ENCODE data around the gene ATP8B3. TPM values are rescaled to one million over a fixed set of nuclear protein-coding genes. Genes with fewer than 3 reads are reported as not detected.

Gene ATP8B3
- total RNA-seq, 2 donors from 2014 or later, result 2.3 to 2.8 TPM

DNA sequence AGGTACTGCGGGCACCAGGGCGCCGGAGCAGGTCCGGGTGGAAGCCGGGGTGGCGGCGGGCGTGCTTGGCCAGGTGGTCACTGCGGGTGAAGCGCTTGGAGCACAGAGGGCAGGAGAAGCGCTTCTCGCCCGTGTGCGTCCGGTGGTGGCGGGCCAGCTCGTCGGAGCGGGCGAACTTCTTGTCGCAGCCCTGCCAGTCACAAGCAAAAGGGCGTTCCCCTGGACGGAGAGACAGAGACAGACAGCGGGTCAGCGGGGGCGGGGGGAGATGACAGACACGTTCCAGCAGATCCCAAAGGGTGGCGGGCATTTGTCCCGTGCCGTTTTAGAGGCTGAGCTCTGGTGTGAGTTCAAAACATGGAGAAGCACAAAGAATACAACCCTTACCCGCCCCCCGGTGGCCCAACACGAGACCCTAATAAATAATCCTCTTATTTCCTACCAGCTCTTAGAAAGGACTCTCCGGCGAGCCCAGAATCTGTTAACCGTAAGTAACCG is 42.5 kb upstream of the ATP8B3 start:
- H3K4me3 Mint-ChIP-seq, result peak overlapping the region; percentile 76
- H3K9me3 Mint-ChIP-seq, result no peaks in the 10 kb centered on the region
- no peaks in the 10 kb centered on the region for H3K36me3 Mint-ChIP-seq
- H3K27ac Mint-ChIP-seq, result peak overlapping the region; percentile 72 to 73
- no peaks in the 10 kb centered on the region for H3K27me3 Mint-ChIP-seq
- DNase-seq (ENCODE audit: low spot score) (no peak), ATAC-seq (no peak)
- H3K4me1 Mint-ChIP-seq (ENCODE audit: low read depth in 2 of 2), result peaks cover 20 to 30% of the 10 kb centered on the region in 2 donors

DNA sequence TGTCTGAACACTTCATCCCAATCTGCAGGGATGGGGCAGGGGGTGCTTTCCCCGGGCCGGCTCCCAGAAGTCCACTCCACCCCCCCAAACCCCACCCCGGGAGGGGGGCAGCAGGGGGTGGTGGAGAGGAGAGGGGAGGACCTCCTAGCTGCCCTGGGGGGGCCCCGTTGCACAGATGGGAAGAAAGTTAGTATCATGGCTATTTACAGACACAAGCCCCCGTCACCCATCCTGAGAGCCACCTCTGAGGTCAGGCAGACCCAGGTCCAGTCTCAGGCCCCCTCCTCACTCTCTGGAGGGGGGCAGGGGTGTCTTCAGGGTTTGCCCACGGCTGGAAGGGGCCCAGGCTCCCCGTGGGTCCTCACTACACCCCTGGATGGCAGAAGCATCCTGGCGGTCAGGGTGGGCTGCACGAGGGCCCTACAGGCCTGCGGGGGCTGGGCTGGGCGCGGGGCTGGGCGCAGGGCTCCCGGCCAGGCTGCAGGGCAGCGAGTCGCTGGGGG is 42.0 kb upstream of the ATP8B3 start:
- DNase-seq (ENCODE audit: low spot score) (no peak), ATAC-seq (no peak)
- Mint-ChIP-seq H3K27me3 (no peaks in the 10 kb centered on the region), H3K9me3 (no peaks in the 10 kb centered on the region), H3K4me3 (no peak overlapping the region), H3K36me3 (no peaks in the 10 kb centered on the region), H3K4me1 (ENCODE audit: low read depth in 2 of 2) (peaks cover 20 to 27% of the 10 kb centered on the region in 2 donors), H3K27ac (no peak overlapping the region)

DNA sequence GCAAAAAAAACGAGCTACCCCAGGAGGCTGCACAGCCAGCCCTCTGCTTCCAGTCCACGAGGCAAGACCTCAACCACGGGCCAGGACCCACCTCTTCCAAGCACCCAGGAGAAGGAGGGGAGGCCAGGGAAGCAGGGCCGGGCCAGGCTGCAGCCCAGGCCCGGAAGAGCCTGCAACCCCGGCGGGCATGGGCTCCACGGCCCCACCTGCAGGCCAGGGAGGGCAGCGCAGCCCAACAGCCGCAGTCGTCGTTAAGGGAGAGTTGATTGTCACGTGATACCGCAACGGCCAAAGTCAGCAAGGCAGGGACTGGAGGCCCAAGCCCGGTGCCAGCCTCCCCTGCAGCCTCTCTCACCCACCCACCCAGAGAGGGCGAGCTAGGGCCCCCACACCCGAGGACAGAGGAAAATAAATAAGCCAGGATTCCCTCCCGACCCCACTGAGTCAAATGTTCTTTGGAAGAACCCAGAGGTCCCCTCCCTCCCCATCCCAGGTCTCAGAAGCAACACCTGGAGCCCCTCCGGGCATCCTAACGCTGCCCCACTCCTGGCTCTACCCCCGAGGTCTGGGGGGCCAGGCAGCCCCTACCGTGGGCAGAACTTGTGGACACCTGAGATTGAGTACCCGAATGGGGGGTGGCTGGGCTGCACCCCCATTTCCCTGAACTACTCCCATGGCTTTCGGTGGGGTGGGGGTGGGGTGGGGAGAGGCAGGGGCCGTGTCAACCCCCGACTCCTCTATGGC is 41.4 kb upstream of the ATP8B3 start:
- DNase-seq (ENCODE audit: low spot score) (peak; percentile 90), ATAC-seq (peak; percentile 58)
- Mint-ChIP-seq H3K4me3 (peak overlapping the region; percentile 52), H3K4me1 (ENCODE audit: low read depth in 2 of 2) (peaks cover 20 to 31% of the 10 kb centered on the region in 2 donors), H3K36me3 (no peaks in the 10 kb centered on the region), H3K9me3 (no peaks in the 10 kb centered on the region), H3K27me3 (no peaks in the 10 kb centered on the region), H3K27ac (peak overlapping the region; percentile 35 to 65)

DNA sequence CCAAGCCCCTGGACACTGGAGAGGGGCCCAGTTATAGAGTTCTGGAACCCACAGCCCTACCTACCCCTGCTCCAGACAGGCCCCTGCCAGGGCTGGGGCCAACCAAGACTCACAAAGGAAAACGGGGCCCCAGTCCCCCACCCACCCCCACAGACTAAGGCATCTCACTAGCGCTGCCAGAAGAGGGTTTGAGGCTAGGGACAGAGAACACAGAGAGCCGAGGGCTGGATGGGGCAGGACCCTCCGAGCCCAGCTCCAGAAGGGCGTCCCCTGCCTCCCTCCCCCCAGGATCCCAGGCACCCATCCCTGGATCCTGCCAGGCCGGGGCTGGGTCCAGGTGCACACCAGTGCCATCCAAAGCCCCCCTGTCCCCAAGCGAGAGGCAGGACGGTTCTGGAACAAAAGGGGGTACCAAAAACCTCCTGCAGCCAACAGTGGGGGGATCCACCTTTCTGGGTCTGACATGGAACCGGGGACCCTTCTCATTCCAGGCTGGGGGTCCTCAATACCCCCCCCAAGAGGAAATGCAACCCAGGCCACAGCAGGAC is 40.6 kb upstream of the ATP8B3 start:
- no peaks in the 10 kb centered on the region for H3K36me3 Mint-ChIP-seq
- no peaks in the 10 kb centered on the region for H3K27me3 Mint-ChIP-seq
- ATAC-seq (no peak), DNase-seq (ENCODE audit: low spot score) (no peak)
- H3K4me3 Mint-ChIP-seq, result no peak overlapping the region
- no peak overlapping the region for H3K27ac Mint-ChIP-seq
- H3K9me3 Mint-ChIP-seq, result no peaks in the 10 kb centered on the region
- H3K4me1 Mint-ChIP-seq (ENCODE audit: low read depth in 2 of 2), result peaks cover 20 to 31% of the 10 kb centered on the region in 2 donors

DNA sequence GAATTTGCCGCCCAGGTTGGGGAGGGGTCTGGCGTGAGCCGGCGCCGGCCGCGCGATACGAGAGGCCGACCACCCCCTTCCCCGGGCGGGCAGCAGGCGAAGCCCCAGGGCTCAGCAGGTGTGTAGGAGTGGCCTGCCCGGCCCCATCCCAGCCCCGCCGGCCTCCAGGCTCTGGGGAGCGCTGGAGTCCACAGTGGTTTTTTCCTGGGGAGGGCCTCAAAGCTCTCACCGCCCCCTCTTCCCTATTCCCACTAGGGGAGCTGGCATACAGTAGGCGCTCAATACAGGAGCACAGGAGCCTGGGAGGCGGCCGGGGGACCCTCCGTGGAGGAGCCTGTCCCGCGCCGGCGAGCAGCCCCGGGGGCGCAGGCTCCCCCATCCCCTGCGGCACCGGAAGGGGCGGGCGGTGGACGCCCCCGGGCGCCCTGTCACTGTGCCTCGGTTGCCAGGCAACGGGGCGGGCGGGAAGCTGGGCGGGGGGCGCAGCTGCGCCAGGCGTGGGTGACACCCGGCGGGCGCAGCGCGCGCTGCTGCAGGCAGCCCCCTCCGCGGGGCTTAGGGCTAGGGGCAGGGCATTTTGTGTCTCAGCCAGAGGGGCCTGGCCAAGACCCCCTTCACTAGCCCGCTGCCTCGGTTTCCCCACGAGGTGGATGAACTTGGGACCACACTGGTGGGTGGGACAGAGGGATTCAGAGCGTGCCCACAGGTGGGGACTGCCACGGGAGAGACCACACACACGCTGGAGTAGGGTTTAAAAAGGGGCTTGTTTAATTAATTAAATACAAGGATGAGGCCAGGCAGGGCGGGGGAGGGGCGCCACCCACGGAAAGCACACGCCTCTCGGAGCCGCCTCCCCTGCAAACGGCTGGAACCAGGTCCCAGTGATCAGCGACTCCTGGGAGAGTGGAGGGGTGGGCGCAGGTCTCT is 39.8 kb upstream of the ATP8B3 start:
- Mint-ChIP-seq H3K9me3 (no peaks in the 10 kb centered on the region), H3K4me1 (ENCODE audit: low read depth in 2 of 2) (peaks cover 27 to 37% of the 10 kb centered on the region in 2 donors), H3K27me3 (no peaks in the 10 kb centered on the region), H3K36me3 (no peaks in the 10 kb centered on the region), H3K4me3 (no peak overlapping the region), H3K27ac (no peak overlapping the region)
- DNase-seq (ENCODE audit: low spot score) (no peak), ATAC-seq (no peak)

DNA sequence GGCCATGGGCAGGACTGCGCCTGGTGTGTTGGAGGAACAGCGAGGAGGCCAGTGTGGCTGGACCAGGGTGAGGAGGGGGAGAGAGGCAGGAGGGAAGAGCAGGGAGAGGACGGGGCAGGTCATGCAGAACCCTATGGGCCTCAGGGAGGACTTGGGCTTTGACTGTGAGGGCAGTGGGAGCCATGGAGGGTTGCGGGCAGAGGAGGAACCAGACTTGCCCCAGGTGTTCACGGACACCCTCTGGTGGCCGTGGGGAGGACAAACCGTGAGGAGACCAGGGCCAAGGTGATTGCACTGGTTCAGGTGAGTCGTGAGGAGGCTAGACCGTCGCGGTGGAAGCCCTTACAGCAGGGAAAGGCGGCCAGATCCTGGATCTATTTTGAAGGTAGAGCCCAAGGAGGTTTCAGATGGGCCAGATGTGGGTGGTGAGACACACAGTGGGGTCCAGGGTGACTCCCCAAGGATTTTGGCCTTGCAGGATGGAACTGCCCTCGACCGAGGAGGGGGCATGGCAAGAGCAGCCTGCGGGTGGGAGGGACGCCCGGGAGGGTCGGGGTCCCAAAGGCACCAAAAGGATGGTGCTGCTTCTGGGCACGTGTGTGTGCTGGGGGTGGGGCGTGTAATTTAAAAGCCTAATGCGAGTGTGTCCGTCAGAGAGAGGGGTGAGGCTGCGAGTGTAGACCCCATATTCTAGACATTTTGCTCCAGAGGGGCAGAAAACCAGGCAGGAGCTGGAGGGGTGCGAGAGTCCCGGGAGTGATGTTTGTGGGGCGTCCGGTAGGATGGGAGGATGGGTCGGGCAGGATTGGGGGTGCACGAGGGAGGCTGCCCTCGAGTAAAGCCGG is 39.0 kb upstream of the ATP8B3 start:
- peak overlapping the region; percentile 34 for H3K4me3 Mint-ChIP-seq
- no peaks in the 10 kb centered on the region for H3K36me3 Mint-ChIP-seq
- ATAC-seq, result no peak
- peaks cover 32 to 42% of the 10 kb centered on the region in 2 donors for H3K4me1 Mint-ChIP-seq (ENCODE audit: low read depth in 2 of 2)
- DNase-seq (ENCODE audit: low spot score), result no peak
- no peaks in the 10 kb centered on the region for H3K27me3 Mint-ChIP-seq
- no peaks in the 10 kb centered on the region for H3K9me3 Mint-ChIP-seq
- no peak overlapping the region for H3K27ac Mint-ChIP-seq

DNA sequence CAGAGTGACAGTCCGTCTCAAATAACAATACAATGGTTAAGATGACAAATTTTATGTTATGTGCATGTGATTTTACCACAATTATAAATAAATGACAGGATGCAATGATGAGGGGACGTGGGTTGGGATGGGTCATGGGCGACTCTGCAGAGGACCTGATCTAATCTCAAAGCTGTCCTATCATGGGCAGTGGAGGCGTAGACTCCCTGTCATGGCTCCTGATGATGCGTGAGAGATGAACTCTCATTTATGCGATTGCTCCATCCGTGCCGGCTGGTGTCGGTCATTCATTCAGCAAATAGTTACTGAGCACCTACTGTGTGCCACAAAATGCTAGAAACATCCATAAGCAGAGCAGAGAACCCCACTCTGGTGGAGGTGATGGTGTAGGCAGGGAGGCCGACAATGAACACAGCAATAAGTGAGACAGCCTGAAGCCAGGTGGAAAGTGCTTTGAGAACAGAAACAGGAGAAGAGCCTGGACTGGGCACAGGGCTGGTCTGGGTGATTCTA is 37.9 kb upstream of the ATP8B3 start:
- peak overlapping the region; percentile 15 for H3K4me3 Mint-ChIP-seq
- ATAC-seq, result no peak
- no peak for DNase-seq (ENCODE audit: low spot score)
- no peaks in the 10 kb centered on the region for H3K36me3 Mint-ChIP-seq
- H3K4me1 Mint-ChIP-seq (ENCODE audit: low read depth in 2 of 2), result peaks cover 29 to 41% of the 10 kb centered on the region in 2 donors
- peak overlapping the region in 1 of 2 donors; percentile 61 for H3K27ac Mint-ChIP-seq
- no peaks in the 10 kb centered on the region for H3K9me3 Mint-ChIP-seq
- no peaks in the 10 kb centered on the region for H3K27me3 Mint-ChIP-seq

DNA sequence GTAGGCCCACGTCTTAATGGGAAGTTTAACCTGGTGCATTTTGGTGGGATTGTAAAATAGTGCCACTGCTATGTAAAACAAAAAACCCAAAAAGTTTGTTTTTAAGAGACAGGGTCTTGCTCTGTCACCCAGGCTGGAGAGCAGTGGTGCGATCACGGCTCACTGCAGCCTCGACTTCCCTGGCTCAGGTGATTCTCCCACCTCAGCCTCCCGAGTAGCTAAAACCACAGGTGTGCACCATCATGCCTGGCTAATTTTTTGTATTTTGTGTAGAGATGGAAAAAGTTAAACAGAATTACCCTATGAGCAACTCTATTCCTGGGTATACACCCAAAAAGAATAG is 37.0 kb upstream of the ATP8B3 start:
- H3K4me3 Mint-ChIP-seq, result peak overlapping the region; percentile 78
- H3K9me3 Mint-ChIP-seq, result no peaks in the 10 kb centered on the region
- peaks cover 28 to 44% of the 10 kb centered on the region in 2 donors for H3K4me1 Mint-ChIP-seq (ENCODE audit: low read depth in 2 of 2)
- H3K27ac Mint-ChIP-seq, result peak overlapping the region; percentile 92 to 95
- no peaks in the 10 kb centered on the region for H3K36me3 Mint-ChIP-seq
- no peak for DNase-seq (ENCODE audit: low spot score)
- H3K27me3 Mint-ChIP-seq, result no peaks in the 10 kb centered on the region
- no peak for ATAC-seq

DNA sequence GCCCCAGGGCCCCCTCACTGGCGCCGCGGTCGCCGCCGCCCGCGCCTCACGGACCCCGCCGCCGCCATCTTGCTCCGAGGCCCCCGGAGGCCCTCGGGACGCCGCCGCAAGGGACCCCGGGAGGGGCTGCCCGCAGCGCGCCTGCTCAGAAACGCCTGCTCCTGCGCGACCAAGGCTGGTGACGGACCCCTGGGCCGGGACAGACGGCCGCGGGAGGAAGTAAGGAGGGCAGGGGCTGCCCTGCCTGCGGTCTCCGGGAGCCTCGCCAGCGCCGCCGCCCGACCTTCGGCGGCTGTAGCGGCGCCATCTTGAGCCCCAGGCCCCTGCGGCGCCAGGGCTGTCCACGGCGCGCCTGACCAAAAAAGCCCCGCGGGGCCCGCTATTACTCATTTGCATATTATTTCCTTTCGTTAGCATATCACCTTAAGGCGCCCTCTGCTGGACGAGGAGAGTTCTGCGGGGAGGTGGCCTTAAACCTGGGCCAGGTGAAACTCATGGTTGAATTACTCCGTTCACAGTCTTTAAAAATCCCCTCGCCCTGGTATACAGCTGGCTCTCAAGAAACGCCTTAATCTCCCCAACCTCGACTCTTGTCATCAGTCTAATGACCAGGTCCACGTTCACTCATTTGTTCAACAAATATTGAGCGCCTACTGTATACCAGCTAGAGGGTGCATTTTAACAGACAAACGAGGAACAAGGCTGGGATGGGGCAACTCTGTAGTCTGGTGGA is 36.5 kb upstream of the ATP8B3 start, which contains the start of gene REXO1:
REXO1 (minus strand) TSS at position 85 of the 733 bp plus-strand sequence. CDS start 125 bp downstream, outside the sequence.
- no peaks in the 10 kb centered on the region for H3K36me3 Mint-ChIP-seq
- ATAC-seq (peak; percentile 87 to 92), DNase-seq (ENCODE audit: low spot score) (peak; percentile 95)
- no peaks in the 10 kb centered on the region for H3K9me3 Mint-ChIP-seq
- H3K4me3 Mint-ChIP-seq, result peak within 1 kb of the TSS; percentile 96
- H3K27me3 Mint-ChIP-seq, result no peaks in the 10 kb centered on the region
- peak within 1 kb of the TSS; percentile 92 to 95 for H3K27ac Mint-ChIP-seq
- H3K4me1 Mint-ChIP-seq (ENCODE audit: low read depth in 2 of 2), result peaks cover 27 to 46% of the 10 kb centered on the region in 2 donors

DNA sequence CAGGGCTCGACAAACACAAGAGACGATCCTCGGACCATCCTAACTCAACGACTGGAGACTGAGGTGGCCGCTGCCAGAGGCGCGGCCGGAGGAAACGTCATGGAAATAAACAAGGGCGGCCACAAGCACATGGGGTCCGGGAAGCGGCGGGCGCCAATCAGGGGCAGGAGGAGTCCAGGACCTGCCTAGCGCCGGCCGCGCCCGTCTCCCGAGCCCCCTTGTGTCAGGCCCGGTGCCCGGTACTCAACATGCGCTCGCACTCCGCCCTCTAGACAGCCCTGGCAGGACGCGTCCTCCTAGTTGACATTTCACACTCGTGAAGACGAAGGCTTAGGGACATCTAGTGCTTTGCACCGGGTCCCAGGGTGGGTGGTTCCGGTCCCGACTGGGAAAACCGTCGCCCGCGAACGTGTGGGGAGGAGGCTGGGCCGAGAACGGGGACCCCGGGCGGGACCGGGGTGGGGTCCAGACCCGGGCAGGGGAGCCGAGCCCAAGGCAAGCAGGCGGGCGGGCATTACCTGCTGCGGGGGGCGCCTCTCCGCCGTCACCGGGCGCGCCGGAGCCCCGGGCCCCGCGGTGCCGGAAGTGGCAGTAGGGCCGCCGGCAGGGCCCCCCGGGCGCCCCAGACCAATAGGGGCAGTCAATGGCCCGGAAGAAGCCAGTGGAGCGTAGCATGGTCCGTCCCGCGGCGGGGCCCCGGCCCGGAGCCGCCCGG is 35.8 kb upstream of the ATP8B3 start:
- Mint-ChIP-seq H3K9me3 (no peaks in the 10 kb centered on the region), H3K36me3 (no peaks in the 10 kb centered on the region), H3K27ac (peak overlapping the region; percentile 92 to 95), H3K4me1 (ENCODE audit: low read depth in 2 of 2) (peaks cover 22 to 42% of the 10 kb centered on the region in 2 donors), H3K27me3 (no peaks in the 10 kb centered on the region), H3K4me3 (peak overlapping the region; percentile 96)
- ATAC-seq (peak; percentile 2 to 52), DNase-seq (ENCODE audit: low spot score) (no peak)

DNA sequence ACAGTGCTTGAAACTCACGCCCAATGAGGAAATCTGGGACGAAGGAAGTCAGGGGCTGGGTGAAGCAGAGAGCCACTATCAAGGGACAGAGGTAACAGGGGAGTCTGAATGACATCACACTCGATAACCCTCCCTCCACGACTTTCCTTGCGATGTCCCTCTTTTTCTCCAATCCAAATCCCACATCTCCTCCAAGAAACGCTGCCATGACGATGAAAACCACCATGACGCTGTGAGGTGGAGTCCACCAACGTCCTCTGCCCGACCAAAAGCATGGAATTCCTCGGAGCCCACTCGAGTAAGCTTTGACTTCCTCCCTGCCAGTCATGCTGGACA is 35.2 kb upstream of the ATP8B3 start:
- H3K4me3 Mint-ChIP-seq, result peak overlapping the region; percentile 96
- ATAC-seq (no peak), DNase-seq (ENCODE audit: low spot score) (no peak)
- peak overlapping the region; percentile 92 to 95 for H3K27ac Mint-ChIP-seq
- H3K9me3 Mint-ChIP-seq, result no peaks in the 10 kb centered on the region
- H3K36me3 Mint-ChIP-seq, result no peaks in the 10 kb centered on the region
- H3K4me1 Mint-ChIP-seq (ENCODE audit: low read depth in 2 of 2), result peaks cover 22 to 43% of the 10 kb centered on the region in 2 donors
- H3K27me3 Mint-ChIP-seq, result no peaks in the 10 kb centered on the region

Measured in natural killer cell treated with Interleukin-12 subunit alpha and Interleukin-12 subunit beta and Interleukin-15 and Interleukin-18, amount 100 ng/mL, for 72 hours (primary cell).